Panc1 (cell line): ENCODE data around the gene DBNDD2. TPM values are rescaled to one million over a fixed set of nuclear protein-coding genes. Genes with fewer than 3 reads are reported as not detected.

Experiments
- ATAC-seq: fragments of 200-7000 bp; cut with Tn5 transposase; 2 replicates; pipeline ENCODE4 v1.9.1; 2020; ENCODE audit warnings: mild to moderate bottlenecking, moderate library complexity
- BruUV-seq: library from RNA; stranded (reverse); fragments of 400-500 nt; replicated peaks from 2 replicates; lab custom pipeline; 2021; lab: Mats Ljungman, UMichigan
- CTCF ChIA-PET: fragments of 300-600 bp; sonication (Branson Sonifier 250); formaldehyde crosslinking; loops from one replicate; lab custom pipeline; 2022; ENCODE audit warnings: antibody characterized with exemption; lab: Charles Lee
- POLR2A ChIA-PET: fragments of 300-600 bp; sonication (Branson Sonifier 250); formaldehyde crosslinking; loops from one replicate; lab custom pipeline; 2022; ENCODE audit warnings: antibody characterized with exemption; lab: Charles Lee
- DNase-seq: peaks from one replicate; pipeline ENCODE4 v3.0.0-alpha.2; 2010; ENCODE audit warnings: low read depth, low spot score
- H3K27ac ChIP-seq: 2 replicates; pipeline ENCODE4 v1.5.1; 2011; ENCODE audit warnings: mild to moderate bottlenecking, low read length, inconsistent platforms
- H3K27me3 ChIP-seq: fragments of 200-500 bp; sonication (Bioruptor generic); 2 replicates; pipeline ENCODE4 v1.6.0; 2014; ENCODE audit warnings: low read length, inconsistent platforms; ENCODE audit not compliant: control insufficient read depth, insufficient read depth
- H3K36me3 ChIP-seq: fragments of 200-500 bp; sonication (Bioruptor generic); 2 replicates; pipeline ENCODE4 v1.5.1; 2014; ENCODE audit warnings: inconsistent platforms, mild to moderate bottlenecking, low read length, moderate library complexity; ENCODE audit not compliant: control insufficient read depth, insufficient read depth
- H3K4me1 ChIP-seq: 2 replicates; pipeline ENCODE4 v1.5.1; 2011; ENCODE audit warnings: inconsistent platforms, mild to moderate bottlenecking, low read length, moderate library complexity; ENCODE audit not compliant: control insufficient read depth, insufficient read depth
- H3K4me3 ChIP-seq, 2 experiments: 2 replicates each; pipeline ENCODE4 v1.5.1; 2011 to 2012; ENCODE audit warnings: low read depth in 2 of 2, low read length in 2 of 2, mild to moderate bottlenecking in 2 of 2, inconsistent platforms in 1 of 2, moderate library complexity in 1 of 2
- H3K9me3 ChIP-seq: fragments of 200-500 bp; sonication (Bioruptor generic); 2 replicates; pipeline ENCODE4 v1.5.1; 2014; ENCODE audit warnings: low read depth, mild to moderate bottlenecking, inconsistent platforms, low read length, moderate library complexity; ENCODE audit not compliant: control insufficient read depth, insufficient read depth
- CTCF ChIP-seq: fragments of 450-650 bp; IDR thresholded peaks from 2 replicates; pipeline ENCODE4 v1.5.1; 2017; ENCODE audit warnings: mild to moderate bottlenecking
- POLR2AphosphoS5 ChIP-seq: IDR thresholded peaks from 2 replicates; pipeline ENCODE4 v1.6.1; 2012; ENCODE audit warnings: mild to moderate bottlenecking, low read depth, low read length, moderate library complexity
- REST ChIP-seq, 2 experiments: IDR thresholded peaks; 2 replicates each; pipeline ENCODE4 v1.6.1; 2011 to 2012; ENCODE audit warnings: low read depth in 2 of 2, control low read depth in 1 of 2, low read length in 1 of 2, mild to moderate bottlenecking in 1 of 2, moderate library complexity in 1 of 2; ENCODE audit not compliant: insufficient read depth in 1 of 2
- SIN3A ChIP-seq: IDR thresholded peaks from 2 replicates; pipeline ENCODE4 v1.6.1; 2012; ENCODE audit warnings: low read depth, mild to moderate bottlenecking, low read length, moderate library complexity, borderline replicate concordance; ENCODE audit not compliant: insufficient read depth
- TCF7L2 ChIP-seq: IDR thresholded peaks from 2 replicates; pipeline ENCODE4 v1.6.1; 2011; ENCODE audit warnings: mild to moderate bottlenecking, low read depth, low read length, inconsistent platforms
- in situ Hi-C: cut with HindIII; loops from 2 replicates; pipeline ENCODE4 v1.10.0; 2016; ENCODE audit warnings: low sequenced_read_pairs, low pct_unique_long_range_greater_than_20kb
- intact Hi-C: fragments of 100-400 bp; cut with micrococcal nuclease; formaldehyde crosslinking; loops from one replicate; pipeline ENCODE4 v1.10.0; 2022; ENCODE audit not compliant: unreplicated experiment
- total RNA-seq: library from RNA; stranded (reverse); gene quantifications from one replicate; pipeline ENCODE4 v1.2.1, GENCODE V29; 2021; ENCODE audit not compliant: unreplicated experiment

DBNDD2 gene
- total RNA-seq, 1 experiment from 2014 or later: 55.4 TPM

GRCh38 chr20:45362804-45363610, 45.1 kb upstream of the DBNDD2 start, which contains the start of gene SYS1:
Gene SYS1 (plus strand): TSS chr20:45363156. CDS start chr20:45363532, 376 bp downstream.
- TF ChIP-seq CTCF (peak; percentile 98), TCF7L2 (no peak), REST (IDR thresholded peaks at IDR 0.05; ENCODE audit: insufficient read depth in 1 of 2, low read depth in 2 of 2, low read length in 1 of 2) (peak in 1 of 2 experiments; percentile 52; a peak in 1 of 4 replicates), POLR2AphosphoS5 (peak; percentile 94), SIN3A (peak; percentile 58; the same call in 1 of the 2 replicates)
- H3K36me3 ChIP-seq: no peaks in the 10 kb centered on the region; the same call in 1 of the 2 replicates
- DNase-seq (peak; percentile 95), ATAC-seq (peak; percentile 94)
- peak within 1 kb of the TSS; percentile 93 for H3K27ac ChIP-seq
- ChIA-PET CTCF (interaction anchor here (0.6 to 1.5 kb wide), 8 partner anchors 11 to 408 kb away, joined by 3 to 15 read pairs (median 4); no protein-coding TSS in a partner anchor), POLR2A (interaction anchor here (0.6 to 1.5 kb wide), 5 partner anchors 11 to 64 kb away, joined by 3 to 5 read pairs (median 4); no protein-coding TSS in a partner anchor)
- peaks cover 27% of the 10 kb centered on the region for H3K4me1 ChIP-seq
- intact Hi-C loops (loop anchor here (2.0 kb wide), 1 partner anchor 74 kb away; no protein-coding TSS in a partner anchor), in situ Hi-C loops (no loop called here)
- no peaks in the 10 kb centered on the region for H3K27me3 ChIP-seq
- TSS peak; percentile 86 for BruUV-seq
- H3K4me3 ChIP-seq: peak within 1 kb of the TSS; percentile 80 to 83
- no peaks in the 10 kb centered on the region for H3K9me3 ChIP-seq

- CTCF ChIA-PET: interaction anchor here (0.8 to 1.5 kb wide), 4 partner anchors 10 to 407 kb away, joined by 3 to 15 read pairs (median 8); no protein-coding TSS in a partner anchor
- Histone ChIP-seq H3K36me3 (no peaks in the 10 kb centered on the region; the same call in 1 of the 2 replicates), H3K4me3 (peak overlapping the region; percentile 80 to 83), H3K9me3 (no peaks in the 10 kb centered on the region), H3K27ac (peak overlapping the region; percentile 93), H3K27me3 (no peaks in the 10 kb centered on the region), H3K4me1 (peaks cover 24% of the 10 kb centered on the region)
- intact Hi-C loops: loop anchor here (2.0 kb wide), 1 partner anchor 73 kb away; no protein-coding TSS in a partner anchor
- DNase-seq (no peak), ATAC-seq (no peak)
- POLR2A ChIA-PET: interaction anchor here (0.6 to 1.5 kb wide), 5 partner anchors 10 to 64 kb away, joined by 3 to 6 read pairs (median 4); no protein-coding TSS in a partner anchor
- BruUV-seq: TSS peak; percentile 57
- in situ Hi-C loops: no loop called here
- no peak for TF ChIP-seq CTCF
- no peak for TF ChIP-seq REST (IDR thresholded peaks at IDR 0.05; ENCODE audit: insufficient read depth in 1 of 2, low read depth in 2 of 2, low read length in 1 of 2)
- TF ChIP-seq POLR2AphosphoS5: no peak
- no peak for TF ChIP-seq SIN3A
- TF ChIP-seq TCF7L2: no peak
Measured at GRCh38 chr20:45363611-45364492, 44.2 kb upstream of the DBNDD2 start.
